ENCODE measurements around the gene FYN.

Gene FYN

DNA sequence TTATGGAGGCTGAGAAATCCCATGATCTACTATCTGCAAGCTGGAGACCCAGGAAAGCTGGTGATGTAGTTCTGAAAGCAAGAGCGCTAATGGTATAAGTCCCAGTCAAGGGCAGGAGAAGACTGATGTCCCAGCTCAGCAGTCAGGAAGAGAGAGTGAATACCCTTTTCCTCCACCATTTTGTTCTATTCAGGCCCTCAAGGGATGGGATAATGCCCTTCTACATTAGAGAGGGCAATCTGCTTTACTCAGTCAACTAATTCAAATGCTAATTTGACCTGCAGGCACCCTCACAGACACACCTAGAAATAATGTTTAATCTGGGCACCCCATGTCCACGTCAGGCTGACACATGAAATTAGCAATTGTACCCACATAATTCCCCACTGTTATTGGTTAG is 10.8 kb upstream of the FYN start:
- no peak for DNase-seq

DNA sequence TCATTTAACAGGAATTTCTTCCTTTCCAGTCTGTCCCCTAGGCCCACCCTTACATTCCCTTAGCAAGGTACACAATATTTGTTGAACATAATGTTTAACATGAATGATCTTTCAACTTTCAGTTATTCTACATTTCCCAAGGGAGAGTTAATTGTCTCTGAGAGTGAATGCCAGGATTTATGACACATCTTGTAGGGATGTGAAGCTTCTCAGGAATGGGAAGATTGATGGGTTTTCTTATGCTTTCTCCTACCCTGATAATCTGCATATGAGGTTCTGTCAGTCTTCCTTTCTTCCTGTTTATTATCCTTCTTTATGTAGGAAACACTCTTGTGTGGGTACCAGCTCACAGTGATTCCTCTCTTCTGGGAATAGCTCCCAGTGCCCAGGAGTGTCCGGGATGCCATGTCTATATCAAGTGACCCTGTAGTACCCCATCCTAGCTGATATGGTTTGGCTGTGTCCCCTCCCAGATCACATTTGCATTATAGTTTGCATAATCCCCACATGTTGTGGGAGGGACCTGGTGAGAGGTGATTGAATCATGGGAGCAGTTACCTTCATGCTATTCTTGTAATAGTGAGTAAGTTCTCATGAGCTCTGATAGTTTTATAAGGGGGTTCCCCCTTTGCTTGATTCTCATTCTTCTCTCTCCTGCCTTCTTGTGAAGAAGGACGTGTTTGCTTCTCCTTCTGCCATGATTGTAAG is 7.1 kb upstream of the FYN start:
- DNase-seq = no peak

DNA sequence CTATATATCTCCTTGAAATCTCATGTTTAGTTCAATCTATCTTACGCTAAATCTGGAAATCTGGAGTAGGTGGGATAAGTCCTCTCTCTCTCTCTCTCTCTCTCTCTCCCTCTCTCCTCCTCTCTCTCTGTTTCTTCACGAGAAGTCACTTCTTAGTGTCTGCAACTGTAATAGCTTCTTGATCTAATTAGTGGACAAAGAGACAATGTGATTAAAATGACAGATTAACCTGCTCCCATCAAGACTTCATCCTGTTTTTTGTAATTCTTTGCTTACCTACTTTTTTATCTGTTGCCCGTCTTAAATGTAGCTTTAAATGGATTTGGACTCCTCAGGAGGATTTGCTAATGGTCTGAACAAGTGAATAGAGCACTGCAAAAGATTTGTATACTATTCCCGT is 2.5 kb upstream of the FYN start:
- no peak for DNase-seq

DNA sequence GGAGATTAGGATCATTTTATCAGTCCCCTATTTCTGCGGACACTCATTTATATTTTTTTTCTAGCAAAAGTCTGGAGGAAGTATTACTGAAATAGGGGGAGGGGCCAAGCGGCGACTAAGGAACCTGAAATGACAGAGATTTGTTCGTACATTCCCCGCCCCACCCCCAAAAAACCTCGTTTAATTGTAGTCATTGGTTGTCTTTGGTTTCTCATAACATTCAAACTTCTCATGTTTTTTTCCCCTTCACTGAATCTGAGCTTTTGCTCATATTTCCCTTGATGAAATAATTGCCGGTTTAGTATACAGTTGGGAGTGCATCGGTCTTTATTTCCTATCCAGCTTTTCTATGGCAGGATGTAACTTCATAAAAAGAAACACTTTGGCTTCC is 768 bp upstream of the FYN start:
- DNase-seq = peak in 5 of 56 donors; percentile 5 to 40 (median 22)

DNA sequence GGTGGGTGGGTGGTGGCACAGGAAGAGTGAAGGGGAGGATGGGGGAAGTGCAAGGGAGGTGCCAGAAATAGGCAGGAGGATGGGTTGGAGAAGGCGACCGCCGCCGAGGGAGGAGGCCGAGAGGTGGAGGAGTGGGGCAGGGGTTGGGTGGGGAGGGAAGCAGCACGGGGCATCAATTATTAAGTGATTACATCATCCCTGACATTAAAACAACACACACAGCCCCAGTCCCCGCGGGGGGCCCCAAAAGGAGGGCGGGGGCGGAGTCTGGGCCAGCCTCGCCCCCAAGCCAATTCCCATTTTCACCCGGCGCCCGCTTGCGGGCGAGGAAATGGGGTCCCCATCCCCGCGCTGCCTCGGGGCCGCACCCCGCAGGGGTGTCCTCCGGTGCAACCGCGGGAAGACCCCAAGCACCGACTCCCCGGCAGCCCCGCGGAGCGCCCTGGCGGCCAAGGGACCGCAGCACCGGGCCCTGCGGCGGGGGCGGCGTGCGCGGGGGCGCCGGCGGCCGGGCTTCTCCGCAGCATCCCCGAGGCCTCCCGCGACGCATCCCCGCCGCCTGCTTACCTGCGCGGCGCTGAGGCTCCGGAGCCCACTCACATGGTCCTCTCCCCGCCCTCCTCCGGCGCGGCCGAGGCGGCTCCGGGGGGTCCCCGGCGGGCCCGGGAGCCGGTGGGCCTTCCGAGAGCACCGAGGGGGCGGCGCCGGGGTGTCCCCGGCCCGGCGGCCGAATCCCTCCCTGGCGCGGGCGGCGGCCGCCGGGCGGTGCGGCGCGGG is 663 bp downstream of the FYN start:
- peak in 27 of 56 donors; percentile 10 to 77 (median 59) for DNase-seq

DNA sequence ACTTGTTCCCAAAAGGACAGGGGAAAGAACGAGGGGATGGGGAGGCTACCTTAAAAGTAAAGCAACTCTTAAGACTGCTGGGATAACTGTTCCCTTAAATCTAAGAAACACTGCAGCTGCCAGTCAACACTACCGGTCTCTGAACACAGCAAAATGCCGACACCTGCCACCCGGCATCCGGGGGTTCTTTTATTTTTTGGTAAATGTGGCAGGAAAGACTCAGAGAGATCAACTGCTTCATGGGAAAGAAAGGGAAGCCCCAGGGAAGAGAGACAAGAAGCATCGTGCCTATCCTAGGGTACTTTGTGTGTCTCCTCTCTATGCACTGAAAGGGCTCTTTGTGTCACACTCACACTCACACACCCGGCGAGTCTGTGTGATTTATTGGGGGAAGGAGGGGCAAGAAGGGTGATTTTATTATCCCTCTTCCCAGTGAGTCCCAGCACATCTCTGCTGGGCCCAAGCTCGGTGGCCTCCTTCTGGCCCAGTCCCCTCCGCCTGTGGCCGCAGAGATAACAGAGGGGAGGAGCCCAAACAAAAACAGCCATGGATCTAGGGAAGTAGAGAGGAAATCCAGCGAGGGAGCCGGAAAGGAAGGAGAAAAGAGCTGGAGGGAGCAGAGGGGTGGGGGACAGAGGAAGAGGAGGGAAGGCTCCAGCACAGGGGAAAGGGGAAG is 1.4 kb downstream of the FYN start:
- peak in 51 of 56 donors; percentile 16 to 83 (median 59) for DNase-seq

DNA sequence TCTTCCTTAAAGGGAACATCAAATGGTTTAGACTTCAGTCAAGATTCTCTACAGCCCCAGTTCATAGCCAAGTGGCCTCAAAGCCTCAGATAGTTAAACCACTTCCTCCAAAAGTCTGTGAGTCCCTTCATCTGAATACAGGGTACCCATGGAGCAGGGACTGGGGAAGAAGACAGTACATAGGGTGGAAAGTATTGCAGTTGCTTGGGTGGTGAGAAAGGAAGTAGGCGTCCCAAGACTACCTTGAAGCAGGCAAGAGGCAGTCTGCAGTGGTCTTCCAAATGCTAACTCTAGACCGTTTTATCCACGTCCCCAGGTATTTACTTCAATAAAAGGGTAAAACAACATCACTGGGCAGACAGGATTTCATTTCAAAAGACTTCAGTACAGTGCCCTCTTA is 2.0 kb downstream of the FYN start:
- DNase-seq = peak in 1 of 56 donors; percentile 45

DNA sequence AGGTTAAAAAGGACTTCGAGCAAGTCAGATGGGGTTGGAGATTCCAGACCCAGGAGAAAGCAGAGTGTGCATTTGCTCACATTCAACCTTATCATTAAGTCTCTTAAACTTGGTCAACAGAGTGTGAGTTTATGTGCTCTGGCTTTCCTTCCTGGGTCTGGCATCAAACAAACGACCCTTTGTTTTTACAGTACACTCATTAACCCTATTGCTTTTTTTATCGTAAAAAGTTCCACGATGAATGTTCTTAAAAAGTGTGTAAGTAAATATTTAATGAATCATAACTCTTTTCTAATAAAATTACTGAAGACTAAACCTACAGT is 2.5 kb downstream of the FYN start:
- DNase-seq = no peak

DNA sequence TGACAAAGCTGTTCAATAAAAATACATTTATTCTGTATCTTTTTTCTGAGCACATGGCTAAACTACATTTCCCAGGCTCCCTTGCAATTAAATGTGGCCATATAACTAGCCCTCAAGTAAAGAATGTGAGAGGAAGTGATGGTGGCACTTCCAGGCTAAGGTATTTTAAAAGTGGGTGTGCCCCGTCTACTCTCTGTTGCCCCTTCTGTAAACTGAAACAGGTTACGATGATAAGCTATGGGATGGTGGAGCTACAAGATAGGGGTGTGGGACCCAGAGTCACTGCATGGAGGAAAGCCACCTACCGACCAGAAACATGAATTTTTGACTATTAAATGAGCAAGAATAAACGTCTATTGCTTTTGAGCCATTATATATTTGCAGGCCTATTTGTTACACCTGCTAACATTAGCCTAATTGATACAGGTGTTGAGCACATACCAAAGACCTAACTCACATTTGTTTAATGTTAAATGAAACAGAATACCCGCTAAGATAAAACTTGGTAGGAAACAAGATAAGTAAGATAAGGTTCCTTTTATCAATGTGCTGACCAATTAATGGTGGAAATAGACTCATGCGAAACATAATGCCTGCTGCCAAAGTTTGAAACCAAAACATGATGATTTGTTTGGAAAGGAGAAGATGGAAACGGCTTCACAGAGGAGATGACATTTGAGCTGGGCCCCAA is 3.1 kb downstream of the FYN start:
- no peak for DNase-seq

DNA sequence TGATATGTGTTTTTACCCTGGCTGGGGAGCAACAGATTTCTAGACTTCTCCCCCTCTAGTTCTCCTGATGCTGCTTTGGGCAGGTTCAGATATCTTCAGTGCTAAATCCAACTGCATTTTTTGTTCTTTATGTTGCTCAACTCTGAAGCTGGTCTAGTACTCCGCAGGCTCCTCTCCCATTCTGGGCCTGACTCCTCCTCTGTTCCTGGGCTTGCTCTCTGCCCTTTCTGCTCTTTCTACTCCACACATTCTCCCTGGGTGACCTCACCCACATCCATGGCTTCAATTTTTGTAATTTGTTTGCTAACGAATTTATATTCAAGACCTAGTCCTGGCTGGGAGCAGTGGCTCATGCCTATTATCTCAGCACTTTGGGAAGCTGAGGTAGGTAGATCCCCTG is 6.4 kb downstream of the FYN start:
- DNase-seq = no peak

DNA sequence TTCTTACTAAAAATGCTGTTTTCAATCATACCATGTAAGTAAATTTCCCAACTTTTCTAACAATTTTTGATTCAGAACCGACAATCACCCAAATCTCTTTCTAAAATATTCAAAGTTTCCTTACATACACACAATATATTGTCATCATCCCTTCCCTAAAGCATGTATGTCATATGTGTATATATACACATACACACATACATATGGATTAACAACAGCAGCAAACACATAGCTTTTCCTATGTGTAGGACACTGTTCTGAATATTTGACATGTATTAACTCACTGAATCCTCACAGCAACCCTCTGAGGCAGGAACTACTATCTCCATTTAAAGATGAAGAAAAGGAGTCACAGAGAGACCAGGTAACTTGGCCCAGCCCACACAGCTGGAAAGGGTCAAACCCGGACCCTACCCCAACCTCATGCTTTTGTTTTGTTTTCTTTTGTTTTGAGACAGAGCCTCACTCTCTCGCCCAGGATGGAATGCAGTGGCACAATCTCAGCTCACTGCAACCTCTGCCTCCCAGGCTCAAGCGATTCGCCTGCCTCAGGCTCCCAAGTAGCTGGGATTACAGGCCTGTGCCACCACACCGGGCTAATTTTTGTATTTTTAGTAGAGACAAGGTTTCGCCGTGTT is 7.2 kb downstream of the FYN start:
- DNase-seq = no peak

DNA sequence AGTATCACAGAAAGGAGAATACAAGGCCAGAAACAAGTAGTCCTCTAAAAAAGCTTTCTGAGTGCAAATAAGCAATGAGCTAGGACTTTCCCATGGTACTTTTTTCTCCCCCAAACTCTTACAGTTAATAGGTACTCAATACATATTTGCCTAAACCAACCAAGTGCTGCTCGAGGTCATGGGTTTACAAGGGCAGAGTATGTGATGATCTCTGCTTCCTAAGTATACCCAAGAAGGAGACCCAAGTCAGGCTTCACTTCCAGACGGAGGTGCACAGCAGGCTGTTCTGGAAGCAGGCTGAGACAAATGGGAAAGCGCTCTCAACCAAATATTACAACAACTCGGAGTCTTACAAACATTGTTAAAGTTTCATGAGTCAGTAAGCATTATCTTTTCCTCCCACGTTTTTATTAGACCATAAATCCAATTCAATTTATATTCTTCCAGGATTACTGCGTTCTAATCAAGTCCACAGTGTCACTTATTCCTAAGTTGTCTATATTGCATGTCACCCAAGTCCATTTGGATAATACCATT is 8.1 kb downstream of the FYN start:
- DNase-seq = no peak

DNA sequence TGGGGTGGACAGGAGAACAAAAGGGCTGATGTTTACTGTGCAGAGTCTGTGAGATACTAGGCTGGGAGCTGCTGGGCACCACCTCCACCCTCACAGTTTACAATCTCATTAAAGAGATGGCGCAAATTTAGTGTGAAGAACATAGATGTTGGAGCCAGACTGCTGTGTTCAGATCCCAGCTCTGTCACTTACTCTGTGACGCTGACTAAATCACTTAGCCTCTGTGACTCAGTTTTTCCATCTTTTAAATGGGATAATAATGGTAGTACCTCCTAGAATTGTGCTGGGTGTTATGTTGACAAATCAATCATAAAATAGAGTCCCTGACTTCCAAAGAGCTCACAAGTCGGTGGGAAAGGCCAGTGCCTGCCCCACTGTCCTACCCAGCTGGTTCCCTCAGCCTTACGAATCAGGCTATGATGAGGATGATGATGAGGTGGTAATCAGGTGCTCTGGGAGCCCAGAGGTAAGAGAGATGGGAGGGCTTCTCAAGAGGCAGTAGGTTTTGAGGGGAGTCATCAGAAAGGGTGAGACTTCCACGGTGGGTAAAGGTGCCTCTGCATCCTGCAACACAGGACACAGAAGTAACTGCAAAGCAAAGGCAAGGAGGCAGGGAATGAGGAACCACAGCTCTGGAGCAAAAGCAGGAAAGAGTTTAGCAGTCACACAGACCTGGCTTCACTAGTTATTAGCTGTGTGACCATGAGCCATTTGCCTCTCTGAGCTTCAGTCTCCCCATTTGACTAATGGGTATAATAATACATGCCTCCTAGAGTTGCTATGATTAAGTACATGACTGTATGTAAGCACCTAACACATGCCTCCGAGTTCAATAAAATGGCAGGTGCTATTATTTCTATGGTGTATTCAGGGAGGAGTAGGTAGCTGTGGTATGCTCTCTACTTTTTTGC is 8.9 kb downstream of the FYN start:
- no peak for DNase-seq

DNA sequence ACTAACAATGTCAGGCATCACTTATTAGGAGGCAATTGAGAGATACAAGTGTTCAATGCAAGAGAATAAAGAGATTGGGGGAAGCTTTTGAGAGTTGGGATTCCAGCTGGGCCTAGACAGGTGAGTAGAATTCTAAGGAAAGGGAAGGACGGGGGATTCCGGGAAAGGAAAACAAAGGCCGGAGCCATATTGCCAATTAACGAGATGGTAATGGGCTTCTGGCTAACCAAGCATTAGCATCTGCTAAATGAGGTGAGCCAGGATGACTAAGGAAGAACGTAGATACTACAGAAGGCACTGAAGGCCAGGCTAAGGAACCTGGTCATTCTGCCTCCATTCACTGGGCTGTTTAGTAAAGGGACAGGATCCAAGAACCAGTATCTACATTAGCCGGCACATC is 10.5 kb downstream of the FYN start:
- DNase-seq = no peak

DNA sequence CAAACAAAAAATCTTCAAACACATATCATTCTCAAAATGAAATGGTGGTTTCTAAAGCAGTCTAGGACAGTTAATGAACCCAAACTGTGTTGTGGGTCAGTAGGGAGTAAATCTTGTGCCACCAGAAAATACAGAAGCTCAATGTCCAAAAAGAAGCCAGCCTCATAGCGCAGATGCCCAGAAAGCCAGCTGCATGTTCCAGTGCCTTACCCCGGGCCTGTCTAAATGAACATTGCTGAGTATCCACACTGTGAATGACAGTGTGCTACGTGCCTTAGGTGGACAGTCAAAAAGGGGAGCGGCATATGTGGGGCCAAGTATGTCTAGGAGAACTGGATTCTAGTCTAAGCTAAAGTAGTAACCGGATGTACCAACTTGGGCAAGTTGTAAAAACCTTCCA is 10.9 kb downstream of the FYN start:
- peak in 5 of 56 donors; percentile 19 to 55 (median 31) for DNase-seq

DNA sequence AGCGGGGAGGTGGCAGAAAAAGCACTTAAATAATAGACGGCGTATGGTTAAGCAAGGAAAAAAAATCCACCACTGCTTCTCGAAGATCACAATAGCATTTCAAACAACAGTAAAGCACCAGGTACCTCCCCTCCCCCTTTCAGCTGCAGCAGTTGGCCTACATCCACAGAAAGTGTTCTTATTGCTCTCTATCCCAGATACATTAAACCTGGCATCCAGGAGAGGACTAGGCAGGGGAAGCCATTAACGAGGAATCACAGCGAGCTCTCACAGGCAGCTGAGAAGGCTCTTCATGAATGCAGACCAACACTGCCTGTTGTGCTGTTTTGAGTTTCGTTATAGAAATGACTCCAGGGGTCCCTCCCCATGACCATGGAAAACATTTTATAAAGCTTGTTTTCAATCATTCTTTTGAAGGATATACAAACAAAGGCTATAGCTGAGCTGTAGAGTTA is 11.8 kb downstream of the FYN start:
- DNase-seq = no peak

DNA sequence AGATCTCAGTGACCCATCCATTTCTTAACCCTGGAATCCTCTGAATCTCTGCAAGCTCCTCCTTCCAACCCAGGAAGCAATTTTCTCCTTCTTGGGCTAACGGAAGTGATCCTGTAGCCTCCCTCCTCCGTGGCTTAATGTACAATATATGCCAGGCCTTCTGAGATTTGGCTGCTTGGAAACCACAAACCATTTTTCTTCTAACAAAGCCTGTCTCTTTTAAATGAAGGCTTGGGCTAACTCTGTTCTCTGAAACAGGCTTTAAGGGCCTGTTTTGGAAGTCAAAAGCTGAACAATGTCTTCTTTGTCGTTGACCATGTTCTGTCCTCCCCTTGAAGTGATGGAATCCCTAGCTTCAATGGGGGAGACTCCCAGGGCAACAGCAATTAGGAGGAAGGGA is 14.9 kb downstream of the FYN start:
- DNase-seq = peak in 1 of 56 donors; percentile 40

DNA sequence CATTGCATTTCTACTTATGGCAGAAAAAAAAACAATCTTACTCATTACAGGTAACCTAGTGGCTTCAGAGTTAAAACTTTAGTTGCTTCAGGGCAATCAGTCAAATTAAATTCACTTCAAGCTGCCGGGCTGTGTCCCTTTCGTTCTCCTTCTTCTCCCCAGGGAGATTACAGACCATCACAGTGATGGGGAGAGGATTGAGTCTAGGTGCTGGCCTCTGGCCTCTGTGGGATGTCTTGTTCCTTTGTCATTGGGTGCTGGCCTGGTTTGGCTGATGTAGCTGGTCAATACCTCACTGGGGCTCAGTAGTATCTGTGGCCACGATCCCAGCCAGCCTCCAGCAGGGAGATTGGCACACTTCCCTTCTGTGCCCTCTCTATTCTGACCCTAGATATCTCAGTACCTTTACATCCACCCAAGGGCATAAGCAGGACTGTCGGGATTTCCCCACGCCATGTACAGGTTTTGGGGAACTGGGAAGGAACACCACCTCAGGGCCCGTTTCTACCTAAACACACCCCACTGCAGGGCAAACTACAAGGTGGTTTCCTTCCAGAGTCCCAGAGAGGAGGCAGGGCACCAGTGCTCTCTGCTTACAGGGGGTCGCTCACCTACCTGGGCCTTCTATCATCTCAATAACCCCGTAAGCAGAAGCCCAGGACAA is 15.4 kb downstream of the FYN start:
- DNase-seq = no peak

DNA sequence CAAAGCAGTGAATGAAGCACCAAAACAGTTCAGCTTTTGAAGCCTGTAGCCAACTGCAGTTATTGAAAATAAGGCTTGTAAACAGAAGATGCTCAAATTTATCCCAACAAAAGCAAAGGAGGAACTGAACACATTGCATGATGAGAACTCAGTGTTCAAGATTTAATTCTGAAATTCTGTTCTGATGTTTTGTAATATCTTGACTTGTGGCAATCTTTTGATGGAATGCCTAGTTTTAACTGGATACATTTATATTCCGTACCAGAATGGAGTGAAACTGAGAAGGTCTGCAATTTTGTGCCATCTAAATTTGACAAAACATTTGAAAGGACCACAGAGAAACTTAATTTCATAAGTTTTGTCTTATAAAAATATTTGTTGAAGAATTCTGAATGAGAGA is 17.5 kb downstream of the FYN start:
- no peak for DNase-seq
